GM23248 (cell line): ENCODE data around the gene IL17RC.

ENCODE experiments used
- EZH2 ChIP-seq: fragments of 200-600 bp; sonication (generic); IDR thresholded peaks from 2 replicates; pipeline ENCODE4 v1.6.1; 2018; ENCODE audit warnings: antibody characterized with exemption, mild to moderate bottlenecking; ENCODE audit not compliant: insufficient read depth, poor library complexity, severe bottlenecking
- EZH2phosphoT487 ChIP-seq: fragments of 200-600 bp; sonication (generic); IDR thresholded peaks from 2 replicates; pipeline ENCODE4 v1.6.1; 2018; ENCODE audit warnings: antibody characterized with exemption, moderate library complexity, mild to moderate bottlenecking, low read depth; ENCODE audit not compliant: insufficient read depth

DNA sequence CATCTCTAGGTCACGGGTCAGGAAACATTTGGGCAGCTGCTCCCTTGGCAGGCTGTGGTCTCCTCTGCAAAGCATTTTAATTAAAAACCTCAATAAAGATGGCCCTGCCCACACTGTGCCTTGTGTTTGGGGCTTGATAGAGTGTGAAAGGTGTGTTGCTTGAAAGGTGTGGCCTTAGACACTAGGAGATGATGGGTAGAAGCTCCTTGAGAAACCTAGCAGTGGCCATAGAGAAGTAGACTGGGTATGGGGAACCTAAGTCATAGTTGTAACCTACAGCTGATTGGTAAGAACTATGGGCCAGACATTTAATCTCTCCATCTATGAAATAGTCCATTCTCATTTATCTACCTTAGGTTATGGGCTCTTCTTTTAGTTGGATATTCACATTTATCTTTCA lies 23.2 kb upstream of the IL17RC start:
- TF ChIP-seq EZH2phosphoT487: no peak
- TF ChIP-seq EZH2: no peak
